CD14-positive monocyte (primary cell): ENCODE measurements around the gene NUP188. TPM values are rescaled to one million over a fixed set of nuclear protein-coding genes. Genes with fewer than 3 reads are reported as not detected.
"Not testable (repeated sequence)": the region's sequence is repeated elsewhere in the genome, so short reads cannot be mapped to it uniquely, and the experiment has no call there.

Experiments used
- DNase-seq, 3 donors: peaks; one replicate each; pipeline ENCODE4 v3.0.0-alpha.2; 2011 to 2022
- H2AFZ ChIP-seq: 2 replicates; pipeline ENCODE4 v1.6.0; 2012; ENCODE audit warnings: mild to moderate bottlenecking, low read depth, low read length, inconsistent platforms; ENCODE audit not compliant: insufficient read depth, poor library complexity, severe bottlenecking
- H3K27ac ChIP-seq, 2 donors: 1 replicate in 1 of 2; 2 replicates in 1 of 2; pipeline ENCODE4 v1.5.1; 2012 to 2013; ENCODE audit warnings: low read length in 2 of 2, control low read depth in 1 of 2, inconsistent platforms in 1 of 2, low read depth in 1 of 2, mild to moderate bottlenecking in 1 of 2
- H3K27me3 ChIP-seq, 2 donors: one replicate each; pipeline versions ENCODE4 v1.6.0 to v1.6.1; 2011 to 2013; ENCODE audit warnings: low read length in 2 of 2; ENCODE audit not compliant: control insufficient read depth in 2 of 2, insufficient read depth in 2 of 2
- H3K36me3 ChIP-seq, 2 donors: replicated peaks in 1 of 2; 1 replicate in 1 of 2; 2 replicates in 1 of 2; pipeline versions ENCODE4 v1.5.1 to v1.6.1; 2012 to 2013; ENCODE audit warnings: low read length in 2 of 2, control low read depth in 1 of 2, inconsistent platforms in 1 of 2, mild to moderate bottlenecking in 1 of 2; ENCODE audit not compliant: insufficient read depth in 2 of 2, control insufficient read depth in 1 of 2
- H3K4me1 ChIP-seq, 2 donors: 1 replicate in 1 of 2; 2 replicates in 1 of 2; pipeline versions ENCODE4 v1.5.1 to v1.6.1; 2012 to 2013; ENCODE audit warnings: low read length in 2 of 2, control low read depth in 1 of 2, inconsistent platforms in 1 of 2, mild to moderate bottlenecking in 1 of 2, moderate library complexity in 1 of 2; ENCODE audit not compliant: insufficient read depth in 2 of 2, control insufficient read depth in 1 of 2
- H3K4me2 ChIP-seq: replicated peaks from 2 replicates; pipeline ENCODE3; 2012; ENCODE audit warnings: low read length, moderate library complexity, mild to moderate bottlenecking; ENCODE audit not compliant: poor library complexity, severe bottlenecking; ENCODE audit errors: extremely low read depth
- H3K4me3 ChIP-seq, 3 experiments: fragments of 200-600 bp in 1 of 3; sonication (generic) in 1 of 3; replicated peaks in 1 of 3; 1 replicate in 2 of 3; 2 replicates in 1 of 3; pipeline ENCODE4 v1.5.1; 2011 to 2013; ENCODE audit warnings: low read length in 3 of 3, mild to moderate bottlenecking in 3 of 3, control low read depth in 2 of 3, low read depth in 2 of 3, inconsistent platforms in 1 of 3, moderate library complexity in 1 of 3
- H3K79me2 ChIP-seq: 2 replicates; pipeline ENCODE4 v1.6.0; 2012; ENCODE audit warnings: mild to moderate bottlenecking, control low read depth, inconsistent platforms, low read length, moderate library complexity; ENCODE audit not compliant: insufficient read depth
- H3K9ac ChIP-seq: 2 replicates; pipeline ENCODE4 v1.6.0; 2017; ENCODE audit warnings: low read length, mild to moderate bottlenecking; ENCODE audit not compliant: insufficient read depth, poor library complexity, severe bottlenecking
- H3K9me3 ChIP-seq, 2 donors: replicated peaks in 1 of 2; 1 replicate in 1 of 2; 2 replicates in 1 of 2; pipeline versions ENCODE4 v1.5.1 to v1.6.1; 2012 to 2013; ENCODE audit warnings: low read length in 2 of 2, control low read depth in 1 of 2; ENCODE audit not compliant: control insufficient read depth in 1 of 2, insufficient read depth in 1 of 2
- H4K20me1 ChIP-seq: 2 replicates; pipeline ENCODE4 v1.6.0; 2012; ENCODE audit warnings: mild to moderate bottlenecking, low read length, control low read depth, moderate library complexity; ENCODE audit not compliant: insufficient read depth
- H3K27ac Mint-ChIP-seq, 7 donors: one replicate each; pipeline ENCODE4 v1.8.0; 2020; ENCODE audit warnings: mild to moderate bottlenecking in 7 of 7, mixed read lengths in 7 of 7, moderate library complexity in 6 of 7, inconsistent platforms in 2 of 7
- H3K27me3 Mint-ChIP-seq, 3 donors: one replicate each; pipeline ENCODE4 v1.8.0; 2021 to 2022; ENCODE audit warnings: low read depth in 3 of 3, mild to moderate bottlenecking in 3 of 3, mixed read lengths in 3 of 3, moderate library complexity in 3 of 3, inconsistent platforms in 1 of 3
- H3K36me3 Mint-ChIP-seq, 2 donors: one replicate each; pipeline ENCODE4 v1.8.0; 2020; ENCODE audit warnings: mixed read lengths in 2 of 2, inconsistent platforms in 1 of 2, mild to moderate bottlenecking in 1 of 2
- H3K4me1 Mint-ChIP-seq: one replicate; pipeline ENCODE4 v1.8.0; 2020; ENCODE audit warnings: mild to moderate bottlenecking, mixed read lengths
- H3K4me3 Mint-ChIP-seq, 2 donors: one replicate each; pipeline ENCODE4 v1.8.0; 2020; ENCODE audit warnings: mild to moderate bottlenecking in 2 of 2, mixed read lengths in 2 of 2, moderate library complexity in 1 of 2
- H3K9me3 Mint-ChIP-seq, 7 donors: one replicate each; pipeline ENCODE4 v1.8.0; 2020 to 2022; ENCODE audit warnings: mixed read lengths in 7 of 7, mild to moderate bottlenecking in 6 of 7, moderate library complexity in 6 of 7, inconsistent platforms in 2 of 7
- WGBS: methylation state at CpG from one replicate; pipeline ENCODE4 v1.1.5; 2013; ENCODE audit warnings: missing lambda C conversion rate; ENCODE audit not compliant: insufficient coverage; 5-methylcytosine and 5-hydroxymethylcytosine counted together
- intact Hi-C, 2 donors: fragments of 100-400 bp; cut with micrococcal nuclease; formaldehyde crosslinking; loops; one replicate each; pipeline versions ENCODE4 v1.15.0 to v1.15.1; 2023
- polyA plus RNA-seq, 3 donors: library from polyadenylated mRNA; depleted of rRNA in 1 of 3; unstranded in 2 of 3; stranded (reverse) in 1 of 3; fragments of 300-500 nt in 2 of 3; fragments of >200 nt in 1 of 3; fragmentation: Illumina TruSeq in 2 of 3; gene quantifications; 1 replicate in 2 of 3; 2 replicates in 1 of 3; pipeline ENCODE4 v1.2.3, GENCODE V29; 2012 to 2021
- TF ChIP-seq, protein P1 (sequence below): fragments of 200-600 bp; IDR thresholded peaks from one replicate; pipeline ENCODE4 v1.8.0; 2022; ENCODE audit warnings: antibody characterized with exemption, mild to moderate bottlenecking

Gene NUP188
- polyA plus RNA-seq, 3 donors = 10.5 to 28.2 (median 17.2) TPM

DNA sequence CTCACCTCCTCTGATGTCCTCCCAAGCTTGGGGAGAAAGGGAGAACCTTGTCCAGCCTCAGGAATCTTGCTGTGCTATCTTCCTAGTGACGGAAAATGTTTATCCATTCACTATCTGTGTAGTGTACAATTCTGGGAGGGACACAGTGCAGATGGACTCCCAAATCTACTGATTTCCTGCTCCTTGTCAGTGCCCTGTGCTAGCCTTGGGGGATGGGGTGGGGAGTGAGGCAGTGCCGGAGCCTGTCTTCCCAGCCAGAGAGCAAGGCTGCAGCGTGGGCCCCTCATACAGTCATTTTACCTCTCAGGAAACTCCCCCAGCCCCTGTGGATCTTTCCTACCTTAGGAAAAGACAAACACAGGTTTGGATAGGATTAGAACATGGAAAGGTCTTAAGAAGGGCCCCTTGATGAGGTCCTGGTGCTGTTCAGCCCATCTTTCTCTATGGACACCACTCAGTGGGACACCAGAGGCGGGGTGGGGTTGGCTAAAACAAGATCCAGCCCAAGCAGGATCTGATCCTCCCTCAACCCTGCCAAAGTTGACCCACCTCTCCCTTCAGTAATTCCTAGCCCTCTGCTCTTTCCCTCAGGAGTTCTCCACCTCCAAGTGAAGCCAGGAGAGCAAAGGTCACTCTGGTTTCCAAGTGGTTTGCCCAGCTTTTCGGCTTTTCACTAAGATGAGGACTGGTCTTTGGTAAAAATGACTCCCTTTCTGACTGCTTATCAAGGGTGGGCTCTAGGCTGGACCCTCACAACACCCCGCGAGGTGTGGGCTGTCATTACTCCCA lies 3.5 kb upstream of the NUP188 start:
- Histone ChIP-seq H3K79me2 (peaks cover 15% of the 10 kb centered on the region), H3K36me3 (no peaks in the 10 kb centered on the region), H2AFZ (no peak overlapping the region), H3K9me3 (no peaks in the 10 kb centered on the region), H3K27me3 (no peaks in the 10 kb centered on the region), H3K4me1 (peaks cover 12 to 20% of the 10 kb centered on the region in 2 donors), H3K4me2 (no peak overlapping the region), H3K4me3 (no peak overlapping the region), H3K27ac (no peak overlapping the region), H3K9ac (no peak overlapping the region), H4K20me1 (no peaks in the 10 kb centered on the region)
- peaks cover 6 to 10% of the 10 kb centered on the region in 2 donors for H3K36me3 Mint-ChIP-seq
- 100% methylated on average over 4 of the region's 7 CpGs for WGBS
- H3K4me3 Mint-ChIP-seq = no peak overlapping the region
- TF ChIP-seq, protein P1, sequence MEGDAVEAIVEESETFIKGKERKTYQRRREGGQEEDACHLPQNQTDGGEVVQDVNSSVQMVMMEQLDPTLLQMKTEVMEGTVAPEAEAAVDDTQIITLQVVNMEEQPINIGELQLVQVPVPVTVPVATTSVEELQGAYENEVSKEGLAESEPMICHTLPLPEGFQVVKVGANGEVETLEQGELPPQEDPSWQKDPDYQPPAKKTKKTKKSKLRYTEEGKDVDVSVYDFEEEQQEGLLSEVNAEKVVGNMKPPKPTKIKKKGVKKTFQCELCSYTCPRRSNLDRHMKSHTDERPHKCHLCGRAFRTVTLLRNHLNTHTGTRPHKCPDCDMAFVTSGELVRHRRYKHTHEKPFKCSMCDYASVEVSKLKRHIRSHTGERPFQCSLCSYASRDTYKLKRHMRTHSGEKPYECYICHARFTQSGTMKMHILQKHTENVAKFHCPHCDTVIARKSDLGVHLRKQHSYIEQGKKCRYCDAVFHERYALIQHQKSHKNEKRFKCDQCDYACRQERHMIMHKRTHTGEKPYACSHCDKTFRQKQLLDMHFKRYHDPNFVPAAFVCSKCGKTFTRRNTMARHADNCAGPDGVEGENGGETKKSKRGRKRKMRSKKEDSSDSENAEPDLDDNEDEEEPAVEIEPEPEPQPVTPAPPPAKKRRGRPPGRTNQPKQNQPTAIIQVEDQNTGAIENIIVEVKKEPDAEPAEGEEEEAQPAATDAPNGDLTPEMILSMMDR = no peak
- no peak for DNase-seq
- peaks cover 18% of the 10 kb centered on the region for H3K4me1 Mint-ChIP-seq
- peaks cover 0 to 4% (median 0%) of the 10 kb centered on the region in 3 donors for H3K27me3 Mint-ChIP-seq
- no peak overlapping the region for H3K27ac Mint-ChIP-seq
- intact Hi-C loops = loop anchor here in 1 of 2 donors (10.0 kb wide), 2 partner anchors 59 to 219 kb away; partner anchors contain the start of genes KYAT1, LRRC8A and ZDHHC12
- H3K9me3 Mint-ChIP-seq = peaks cover 0 to 5% (median 0%) of the 10 kb centered on the region in 7 donors

DNA sequence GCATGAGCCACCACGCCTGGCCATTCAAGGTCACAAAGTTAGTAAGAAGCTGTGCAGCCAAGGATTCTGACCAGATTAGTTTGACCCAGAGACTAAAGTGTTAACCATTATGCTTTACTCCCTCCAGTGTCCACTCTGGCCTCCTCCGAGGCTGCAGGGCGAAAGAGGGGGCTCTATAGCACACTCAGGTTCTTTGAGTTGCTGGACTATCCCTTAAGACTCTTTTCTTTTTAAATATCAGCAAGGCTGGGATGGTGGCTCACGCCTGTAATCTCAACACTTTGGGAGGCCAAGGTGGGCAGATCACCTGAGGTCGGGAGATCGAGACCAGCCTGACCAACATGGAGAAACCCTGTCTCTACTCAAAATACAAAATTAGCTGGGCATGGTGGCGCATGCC lies 2.5 kb upstream of the NUP188 start:
- H3K4me3 Mint-ChIP-seq, H3K27me3 Mint-ChIP-seq, H3K27ac ChIP-seq, H3K27me3 ChIP-seq, H2AFZ ChIP-seq, H3K9me3 ChIP-seq, H3K9ac ChIP-seq, H3K36me3 ChIP-seq, H3K4me2 ChIP-seq, DNase-seq, H3K36me3 Mint-ChIP-seq, H3K4me3 ChIP-seq, H3K27ac Mint-ChIP-seq, H3K9me3 Mint-ChIP-seq, H4K20me1 ChIP-seq: not testable (repeated sequence)
- H3K79me2 ChIP-seq = peaks cover 19% of the 10 kb centered on the region
- H3K4me1 Mint-ChIP-seq = peaks cover 18% of the 10 kb centered on the region
- WGBS = 100% methylated on average over 3 of the region's 7 CpGs
- intact Hi-C loops = loop anchor here (5.0 to 10.0 kb wide), 4 partner anchors 60 to 488 kb away; partner anchors contain the start of genes KYAT1 (in 1 of the 2), LRRC8A (in 1 of the 2), ODF2 (in 1 of the 2) and SH3GLB2 (in 1 of the 2)
- peaks cover 12 to 20% of the 10 kb centered on the region in 2 donors for H3K4me1 ChIP-seq
